CD4-positive, alpha-beta T cell treated with Interleukin-4 for 1 hour (primary cell): Measurements from ENCODE around the gene GTF2H3.
"Not testable (repeated sequence)": the region's sequence is repeated elsewhere in the genome, so short reads cannot be mapped to it uniquely, and the experiment has no call there.

ENCODE experiments used
- DNase-seq, 2 donors: peaks; one replicate each; pipeline ENCODE4 v3.0.0-alpha.2; 2020 to 2022

GTF2H3 gene

DNA sequence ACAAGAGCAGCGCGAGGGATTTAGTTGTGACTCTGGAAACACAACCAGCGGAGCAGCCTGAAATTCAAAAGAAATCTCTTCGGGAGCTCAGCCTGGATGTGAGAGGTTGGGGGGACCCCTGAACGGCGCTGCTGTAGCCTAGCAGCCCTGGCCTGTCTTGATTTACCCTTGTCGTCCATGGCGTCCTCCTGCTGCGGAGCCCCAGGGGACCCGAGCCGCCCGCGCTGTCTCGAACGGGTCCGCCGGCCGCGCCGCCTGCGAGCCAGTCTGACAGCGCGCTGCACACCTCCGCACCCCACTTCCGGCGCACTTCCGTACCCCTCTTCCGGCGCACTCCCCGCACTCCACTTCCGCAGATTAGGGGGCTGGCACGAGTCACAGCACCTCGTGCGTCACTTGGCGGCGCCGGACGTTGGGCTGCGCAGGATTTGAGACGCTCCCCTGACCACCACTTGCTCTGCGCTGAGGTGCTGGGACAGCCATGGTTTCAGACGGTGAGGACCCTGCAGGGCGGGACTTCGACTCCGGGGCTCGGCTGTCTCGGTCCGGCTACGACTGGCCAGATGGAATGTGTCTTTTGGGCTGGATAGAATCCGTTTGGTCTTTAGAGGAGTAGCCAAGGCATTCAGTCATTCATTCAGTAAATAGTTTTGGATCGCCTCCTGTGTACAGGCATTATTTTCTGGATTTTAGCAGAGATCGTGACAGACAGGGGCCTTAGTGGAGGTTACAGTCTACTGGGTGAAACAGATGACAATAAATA, at the start of gene GTF2H3, which contains the start of gene EIF2B1:
Gene GTF2H3, plus strand, starts transcription at position 451 of the 763 bp plus-strand sequence. Its CDS starts 31 bp downstream, at position 482.
Gene EIF2B1, minus strand, starts transcription at position 308 of the 763 bp plus-strand sequence. Its CDS starts 129 bp downstream, at position 179.
- peak; percentile 96 for DNase-seq

GRCh38 chr12:123591702-123592481, 41.7 kb upstream of the GTF2H3 start:
- DNase-seq = no peak

DNA sequence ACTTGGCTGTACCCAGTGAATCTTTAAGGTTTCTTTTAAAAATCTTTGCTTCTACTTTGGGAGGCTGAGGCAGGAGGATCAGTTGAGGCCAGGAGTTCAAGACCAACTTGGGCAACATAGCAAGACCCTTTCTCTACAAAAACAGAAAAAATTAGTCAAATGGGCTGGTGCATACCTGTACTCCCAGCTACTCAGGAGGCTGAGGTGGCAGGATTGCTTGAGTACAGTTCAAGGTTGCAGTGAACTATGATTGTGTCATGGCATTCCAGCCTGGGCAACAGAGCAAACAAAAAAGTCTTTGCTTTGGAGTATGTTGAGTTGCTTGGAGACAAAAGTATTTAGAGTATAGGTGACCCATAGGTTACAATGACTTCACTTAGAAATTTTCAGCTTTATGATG, 37.9 kb upstream of the GTF2H3 start:
- no peak for DNase-seq

- no peak for DNase-seq
These were observed 36.5 kb upstream of the GTF2H3 start for GRCh38 chr12:123597100-123597499.

GRCh38 chr12:123598522-123598921, 35.1 kb upstream of the GTF2H3 start:
- DNase-seq = no peak

DNA sequence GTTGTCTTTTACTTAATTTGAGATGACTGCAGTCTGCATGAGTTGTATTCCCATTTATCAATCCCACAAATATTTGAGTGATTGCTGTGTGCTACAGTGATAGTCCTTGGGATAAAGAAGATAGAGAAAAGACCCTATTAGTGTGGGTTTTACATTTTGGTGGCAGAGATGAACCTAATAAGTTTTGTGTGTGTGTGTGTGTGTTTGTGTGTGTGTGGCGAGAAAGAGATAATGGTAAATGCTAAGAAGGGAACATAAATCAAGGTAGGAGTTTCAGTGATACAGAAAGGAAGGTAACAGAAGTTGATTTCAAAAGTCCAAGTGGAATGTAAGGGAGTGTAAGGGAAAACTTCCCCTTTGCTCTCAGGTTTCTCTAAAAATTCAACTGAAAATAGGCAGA, 34.3 kb upstream of the GTF2H3 start:
- DNase-seq = no peak

- no peak for DNase-seq
These were observed 33.9 kb upstream of the GTF2H3 start for GRCh38 chr12:123599721-123600120.

- peak; percentile 85 to 86 for DNase-seq
These were observed 31.8 kb upstream of the GTF2H3 start, which contains the start of gene DDX55 for GRCh38 chr12:123601602-123602489. TSS of gene DDX55 (plus strand) at chr12:123602099. CDS start at chr12:123602149, 50 bp downstream.

- DNase-seq = no peak
These were observed 30.9 kb upstream of the GTF2H3 start for GRCh38 chr12:123602651-123603195.

DNA sequence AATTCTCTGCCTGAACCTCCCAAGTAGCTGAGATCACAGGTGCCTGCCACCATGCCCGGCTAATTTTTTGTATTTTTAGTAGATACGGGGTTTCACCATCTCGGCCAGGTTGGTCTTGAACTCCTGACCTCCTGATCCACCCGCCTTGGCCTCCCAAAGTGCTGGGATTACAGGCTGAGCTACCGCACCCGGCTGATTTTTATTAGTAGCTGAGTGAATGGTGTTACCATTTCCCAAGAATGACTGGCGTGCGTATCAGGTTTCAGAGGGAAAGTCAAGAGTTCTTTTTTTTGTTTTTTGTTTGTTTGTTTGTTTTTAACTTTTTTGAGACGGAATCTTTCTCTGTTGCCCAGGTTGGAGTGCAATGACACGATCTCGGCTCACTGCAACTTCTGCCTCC, 30.1 kb upstream of the GTF2H3 start:
- DNase-seq = not testable (repeated sequence)

GRCh38 chr12:123607756-123608155, 25.9 kb upstream of the GTF2H3 start:
- no peak for DNase-seq

DNA sequence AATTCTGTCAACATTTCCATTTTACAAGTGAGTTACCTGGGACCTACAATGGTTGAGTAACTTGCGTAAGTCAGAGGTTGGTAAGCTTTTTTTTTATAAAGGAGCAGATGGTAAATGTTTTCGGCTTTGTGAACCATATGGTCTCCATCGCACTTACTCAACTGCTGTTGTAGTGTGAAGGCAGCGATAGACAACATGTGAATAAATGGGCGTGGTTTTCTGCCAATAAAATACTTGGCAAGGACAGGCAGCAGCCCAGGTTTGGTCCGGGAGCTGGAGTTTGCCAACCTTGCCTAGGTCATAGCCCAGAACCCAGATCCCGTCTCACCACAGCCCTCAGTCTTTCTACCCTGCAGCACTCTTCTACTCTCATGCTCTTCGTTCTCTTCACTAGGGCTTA, 25.4 kb upstream of the GTF2H3 start:
- no peak for DNase-seq

GRCh38 chr12:123614110-123614509, 19.5 kb upstream of the GTF2H3 start:
- no peak for DNase-seq

- DNase-seq = no peak
These were observed 19.1 kb upstream of the GTF2H3 start for GRCh38 chr12:123614531-123614930.

DNA sequence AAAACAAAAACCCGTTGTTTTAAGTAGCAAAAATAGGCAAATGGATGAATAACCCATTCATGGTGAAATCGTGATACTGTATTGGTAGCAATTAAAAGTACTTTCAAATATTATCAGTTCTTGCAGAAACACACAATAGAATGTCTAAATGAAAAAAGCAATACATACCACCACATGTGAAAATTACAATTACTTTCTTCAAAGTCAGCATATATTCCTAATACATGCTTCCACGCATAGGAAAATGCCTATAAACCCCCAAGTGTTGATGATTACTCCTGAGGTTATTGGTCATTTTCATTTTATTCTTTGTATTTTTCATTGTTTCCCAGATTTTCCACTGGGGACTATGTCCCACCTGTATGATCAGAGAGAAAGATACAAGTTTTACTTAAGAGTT, 16.5 kb upstream of the GTF2H3 start:
- DNase-seq = no peak

DNA sequence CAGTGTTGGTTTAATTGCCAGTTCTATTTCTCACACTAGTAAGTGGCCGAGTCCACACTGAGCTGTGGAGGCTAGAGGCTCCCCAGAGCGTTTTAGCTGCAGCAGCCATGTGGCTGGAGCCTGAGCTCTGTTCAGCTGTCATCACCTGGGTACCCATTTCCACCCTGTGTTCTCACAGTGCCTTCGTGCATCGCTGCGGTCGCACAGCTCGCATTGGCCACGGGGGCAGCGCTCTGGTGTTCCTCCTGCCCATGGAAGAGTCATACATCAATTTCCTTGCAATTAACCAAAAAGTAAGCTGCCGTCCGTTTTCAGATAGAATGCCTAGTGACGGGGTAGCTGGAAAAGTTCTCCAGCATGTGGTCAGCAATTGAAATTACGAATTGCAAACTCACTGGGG, 16.0 kb upstream of the GTF2H3 start:
- DNase-seq = no peak

- DNase-seq = no peak
These were observed 12.5 kb upstream of the GTF2H3 start for GRCh38 chr12:123621101-123621500.

- DNase-seq = no peak
These were observed 11.8 kb upstream of the GTF2H3 start for GRCh38 chr12:123621619-123622530.

GRCh38 chr12:123634142-123634561, 523 bp downstream of the GTF2H3 start:
- DNase-seq = no peak

- no peak for DNase-seq
These were observed 10.3 kb downstream of the GTF2H3 start for GRCh38 chr12:123643911-123644310.

DNA sequence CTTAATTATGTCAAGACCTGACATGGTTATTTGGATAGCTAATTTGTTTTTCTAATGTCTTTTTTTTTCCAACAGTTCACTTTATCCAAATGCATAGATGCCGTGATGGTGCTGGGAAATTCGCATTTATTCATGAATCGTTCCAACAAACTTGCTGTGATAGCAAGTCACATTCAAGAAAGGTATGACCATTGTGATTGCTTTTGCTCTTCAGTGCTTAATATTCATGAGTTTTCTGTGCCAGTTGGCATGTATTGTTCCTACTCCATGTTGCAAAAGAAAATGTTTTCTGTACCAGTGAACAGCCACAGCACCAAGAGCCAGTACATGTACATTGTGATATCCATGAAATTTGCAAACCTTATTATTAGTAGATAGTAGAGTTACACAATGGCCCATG, 11.8 kb downstream of the GTF2H3 start:
- DNase-seq = no peak
